Measurements from ENCODE around the gene PIK3CA.

Gene PIK3CA

DNA sequence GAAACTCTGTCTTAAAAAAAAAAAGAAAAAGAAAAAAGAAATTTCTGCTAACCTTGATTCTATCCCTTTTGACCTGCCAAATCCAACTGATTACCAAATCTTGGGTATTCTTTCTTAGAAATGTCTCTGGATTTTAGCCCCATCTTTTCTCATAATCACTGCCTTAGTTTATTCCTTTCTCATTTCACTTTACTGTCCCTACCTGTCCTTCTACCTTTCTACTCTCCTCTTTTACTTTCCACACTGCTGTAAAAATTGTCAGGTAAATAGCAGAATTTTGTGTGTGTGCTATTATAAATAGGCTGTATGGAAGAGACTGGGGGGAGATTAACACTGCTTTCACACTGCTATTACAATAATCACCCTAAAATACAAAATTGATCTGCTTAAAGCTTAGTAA lies 16.7 kb downstream of the PIK3CA start:
- TF ChIP-seq POLR2AphosphoS5 (IDR thresholded peaks at IDR 0.05; ENCODE audit: low read depth, low read length), result no peak
- TF ChIP-seq TAF1 (IDR thresholded peaks at IDR 0.05; ENCODE audit: borderline replicate concordance, insufficient read depth, low read length), result no peak
- TF ChIP-seq SIN3A (IDR thresholded peaks at IDR 0.05; ENCODE audit: borderline replicate concordance, insufficient read depth, low read length), result no peak
- TF ChIP-seq, protein P1, sequence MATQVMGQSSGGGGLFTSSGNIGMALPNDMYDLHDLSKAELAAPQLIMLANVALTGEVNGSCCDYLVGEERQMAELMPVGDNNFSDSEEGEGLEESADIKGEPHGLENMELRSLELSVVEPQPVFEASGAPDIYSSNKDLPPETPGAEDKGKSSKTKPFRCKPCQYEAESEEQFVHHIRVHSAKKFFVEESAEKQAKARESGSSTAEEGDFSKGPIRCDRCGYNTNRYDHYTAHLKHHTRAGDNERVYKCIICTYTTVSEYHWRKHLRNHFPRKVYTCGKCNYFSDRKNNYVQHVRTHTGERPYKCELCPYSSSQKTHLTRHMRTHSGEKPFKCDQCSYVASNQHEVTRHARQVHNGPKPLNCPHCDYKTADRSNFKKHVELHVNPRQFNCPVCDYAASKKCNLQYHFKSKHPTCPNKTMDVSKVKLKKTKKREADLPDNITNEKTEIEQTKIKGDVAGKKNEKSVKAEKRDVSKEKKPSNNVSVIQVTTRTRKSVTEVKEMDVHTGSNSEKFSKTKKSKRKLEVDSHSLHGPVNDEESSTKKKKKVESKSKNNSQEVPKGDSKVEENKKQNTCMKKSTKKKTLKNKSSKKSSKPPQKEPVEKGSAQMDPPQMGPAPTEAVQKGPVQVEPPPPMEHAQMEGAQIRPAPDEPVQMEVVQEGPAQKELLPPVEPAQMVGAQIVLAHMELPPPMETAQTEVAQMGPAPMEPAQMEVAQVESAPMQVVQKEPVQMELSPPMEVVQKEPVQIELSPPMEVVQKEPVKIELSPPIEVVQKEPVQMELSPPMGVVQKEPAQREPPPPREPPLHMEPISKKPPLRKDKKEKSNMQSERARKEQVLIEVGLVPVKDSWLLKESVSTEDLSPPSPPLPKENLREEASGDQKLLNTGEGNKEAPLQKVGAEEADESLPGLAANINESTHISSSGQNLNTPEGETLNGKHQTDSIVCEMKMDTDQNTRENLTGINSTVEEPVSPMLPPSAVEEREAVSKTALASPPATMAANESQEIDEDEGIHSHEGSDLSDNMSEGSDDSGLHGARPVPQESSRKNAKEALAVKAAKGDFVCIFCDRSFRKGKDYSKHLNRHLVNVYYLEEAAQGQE (IDR thresholded peaks at IDR 0.05; ENCODE audit: insufficient read depth in 1 of 2, low read depth in 2 of 2, low read length in 2 of 2), result no peak
- no peak for TF ChIP-seq FOXP2 (optimal IDR thresholded peaks at IDR 0.05; ENCODE audit: borderline replicate concordance, extremely low read depth, extremely low read length, insufficient read depth)

DNA sequence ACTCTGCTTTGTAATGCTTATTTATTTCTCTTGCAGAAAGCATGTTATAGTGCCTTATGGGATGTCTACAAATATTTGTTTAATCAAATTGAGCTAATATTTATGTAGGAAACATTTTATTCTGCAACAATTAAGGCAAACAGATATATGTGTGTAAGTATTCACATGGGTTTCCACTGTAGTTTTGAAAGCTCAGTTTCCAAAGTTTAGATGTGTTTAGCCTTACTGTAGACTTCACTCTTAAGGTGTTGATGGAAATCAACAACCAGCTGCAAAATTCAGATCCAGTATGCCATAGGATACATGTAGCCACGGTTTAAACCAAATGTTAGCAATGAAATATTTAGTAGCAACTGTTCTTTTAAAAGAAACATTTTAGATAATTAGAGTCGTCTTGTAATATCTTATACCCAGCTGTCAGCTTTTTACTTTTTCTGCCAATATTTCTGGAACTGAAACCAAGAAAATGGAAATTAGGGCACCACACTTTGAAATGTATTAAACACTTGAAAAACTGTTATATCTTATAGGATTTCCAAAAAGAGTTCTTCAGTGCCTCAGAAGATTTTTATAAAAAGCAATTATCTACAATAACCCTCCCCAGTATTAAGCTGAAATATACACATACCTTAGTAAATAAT lies 18.5 kb downstream of the PIK3CA start:
- TF ChIP-seq, protein P1 (IDR thresholded peaks at IDR 0.05; ENCODE audit: insufficient read depth in 1 of 2, low read depth in 2 of 2, low read length in 2 of 2), result no peak
- TF ChIP-seq SIN3A (IDR thresholded peaks at IDR 0.05; ENCODE audit: borderline replicate concordance, insufficient read depth, low read length) (no peak), FOXP2 (optimal IDR thresholded peaks at IDR 0.05; ENCODE audit: borderline replicate concordance, extremely low read depth, extremely low read length, insufficient read depth) (no peak), POLR2AphosphoS5 (IDR thresholded peaks at IDR 0.05; ENCODE audit: low read depth, low read length) (no peak), TAF1 (IDR thresholded peaks at IDR 0.05; ENCODE audit: borderline replicate concordance, insufficient read depth, low read length) (no peak)

DNA sequence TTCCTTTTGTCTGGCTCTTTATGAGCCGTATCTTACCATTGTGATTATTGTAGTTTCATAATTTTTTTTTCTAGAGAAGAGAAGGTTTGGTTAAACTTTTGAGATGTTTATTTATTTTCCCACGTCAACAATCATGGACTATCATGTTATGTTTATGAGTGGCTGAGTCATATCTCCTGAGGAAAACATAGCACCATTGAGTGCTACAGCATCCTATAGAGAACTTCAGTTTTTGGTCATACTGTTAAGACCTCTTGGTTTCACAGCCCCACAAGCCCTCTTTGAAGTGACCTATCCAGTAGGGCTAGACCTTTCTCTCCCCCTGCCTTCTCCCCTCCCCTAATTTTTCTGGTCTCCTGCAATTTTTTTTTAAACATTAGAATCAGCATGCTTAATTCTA lies 20.8 kb downstream of the PIK3CA start:
- TF ChIP-seq TAF1 (IDR thresholded peaks at IDR 0.05; ENCODE audit: borderline replicate concordance, insufficient read depth, low read length), result no peak
- TF ChIP-seq FOXP2 (optimal IDR thresholded peaks at IDR 0.05; ENCODE audit: borderline replicate concordance, extremely low read depth, extremely low read length, insufficient read depth), result no peak
- no peak for TF ChIP-seq SIN3A (IDR thresholded peaks at IDR 0.05; ENCODE audit: borderline replicate concordance, insufficient read depth, low read length)
- TF ChIP-seq, protein P1 (IDR thresholded peaks at IDR 0.05; ENCODE audit: insufficient read depth in 1 of 2, low read depth in 2 of 2, low read length in 2 of 2), result no peak
- TF ChIP-seq POLR2AphosphoS5 (IDR thresholded peaks at IDR 0.05; ENCODE audit: low read depth, low read length), result no peak

DNA sequence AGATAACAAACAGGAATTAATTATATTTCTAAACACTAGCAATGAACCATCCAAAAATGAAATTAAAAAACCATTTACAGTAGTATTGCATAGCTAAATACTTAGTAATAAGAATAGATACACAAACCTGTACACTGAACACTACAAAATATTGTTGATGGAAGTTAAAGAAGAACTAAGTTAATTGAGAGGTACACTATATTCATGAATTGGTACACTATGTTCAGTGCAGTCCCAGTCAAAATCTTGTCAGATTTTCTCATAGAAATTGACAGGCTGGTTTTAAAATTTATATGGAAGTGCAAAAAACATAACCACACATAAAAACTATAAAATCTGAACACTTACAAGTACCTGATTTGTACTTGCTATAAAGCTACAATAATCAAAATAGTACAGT lies 24.4 kb downstream of the PIK3CA start:
- TF ChIP-seq TAF1 (IDR thresholded peaks at IDR 0.05; ENCODE audit: borderline replicate concordance, insufficient read depth, low read length) (no peak), FOXP2 (optimal IDR thresholded peaks at IDR 0.05; ENCODE audit: borderline replicate concordance, extremely low read depth, extremely low read length, insufficient read depth) (no peak), POLR2AphosphoS5 (IDR thresholded peaks at IDR 0.05; ENCODE audit: low read depth, low read length) (no peak), SIN3A (IDR thresholded peaks at IDR 0.05; ENCODE audit: borderline replicate concordance, insufficient read depth, low read length) (no peak)
- TF ChIP-seq, protein P1 (IDR thresholded peaks at IDR 0.05; ENCODE audit: insufficient read depth in 1 of 2, low read depth in 2 of 2, low read length in 2 of 2), result no peak
